SK-N-MC (cell line): Measurements from ENCODE around the gene PPP1R26.

ENCODE experiments used
- DNase-seq: peaks from one replicate; pipeline ENCODE4 v3.0.0-alpha.2; 2011; ENCODE audit warnings: low read depth, low spot score
- H3K27ac ChIP-seq: fragments of 200-600 bp; sonication (generic); 2 replicates; pipeline ENCODE4 v1.5.1; 2016; ENCODE audit warnings: mixed run types
- H3K36me3 ChIP-seq: fragments of 200-600 bp; sonication (generic); 2 replicates; pipeline ENCODE4 v1.6.1; 2017; ENCODE audit warnings: antibody characterized with exemption, low read length, mixed read lengths; ENCODE audit not compliant: insufficient read depth
- H3K4me3 ChIP-seq: fragments of 200-600 bp; sonication (generic); 2 replicates; pipeline ENCODE4 v1.5.1; 2016
- H3K9ac ChIP-seq: fragments of 200-600 bp; sonication (generic); 2 replicates; pipeline ENCODE4 v1.8.0; 2017; ENCODE audit warnings: mixed run types, mixed read lengths; ENCODE audit not compliant: insufficient read length
- H3K9me3 ChIP-seq: fragments of 200-600 bp; sonication (generic); 2 replicates; pipeline ENCODE4 v1.6.1; 2017; ENCODE audit warnings: low read depth, mild to moderate bottlenecking, antibody characterized with exemption, low read length, moderate library complexity, mixed read lengths
- EZH2 ChIP-seq: fragments of 200-600 bp; sonication (generic); IDR thresholded peaks from one replicate; pipeline ENCODE4 v1.6.1; 2017; ENCODE audit warnings: antibody characterized with exemption
- FOXP2 ChIP-seq: optimal IDR thresholded peaks from 2 replicates; pipeline ENCODE3; 2011; ENCODE audit warnings: mild to moderate bottlenecking, moderate library complexity; ENCODE audit not compliant: insufficient read depth; ENCODE audit errors: extremely low read length, control extremely low read depth
- POLR2AphosphoS5 ChIP-seq: IDR thresholded peaks from 2 replicates; pipeline ENCODE4 v1.6.1; 2012; ENCODE audit warnings: mild to moderate bottlenecking, low read depth, low read length, borderline replicate concordance

The PPP1R26 gene

GRCh38 chr9:135491764-135492163, 12.2 kb downstream of the PPP1R26 start:
- Histone ChIP-seq H3K9ac (peak overlapping the region; percentile 11), H3K9me3 (no peaks in the 10 kb centered on the region)
- no peak for DNase-seq

GRCh38 chr9:135492886-135493669, 13.5 kb downstream of the PPP1R26 start:
- Histone ChIP-seq H3K36me3 (no peaks in the 10 kb centered on the region), H3K9me3 (no peaks in the 10 kb centered on the region), H3K27ac (no peak overlapping the region), H3K4me3 (no peak overlapping the region), H3K9ac (no peak overlapping the region)
- no peak for DNase-seq
- TF ChIP-seq FOXP2: no peak
- no peak for TF ChIP-seq EZH2
- TF ChIP-seq POLR2AphosphoS5: no peak

More at GRCh38 chr9:135491764-135492163, 12.2 kb downstream of the PPP1R26 start:
- no peaks in the 10 kb centered on the region for H3K36me3 ChIP-seq
- TF ChIP-seq FOXP2: no peak
- no peak for TF ChIP-seq POLR2AphosphoS5
- no peak for TF ChIP-seq EZH2
- no peak overlapping the region for H3K27ac ChIP-seq
- no peak overlapping the region for H3K4me3 ChIP-seq

GRCh38 chr9:135494791-135495559, 15.4 kb downstream of the PPP1R26 start:
- Histone ChIP-seq H3K9me3 (no peaks in the 10 kb centered on the region), H3K9ac (no peak overlapping the region), H3K4me3 (no peak overlapping the region), H3K27ac (no peak overlapping the region), H3K36me3 (no peaks in the 10 kb centered on the region)
- DNase-seq: no peak
- TF ChIP-seq EZH2 (no peak), FOXP2 (no peak), POLR2AphosphoS5 (no peak)

GRCh38 chr9:135498381-135499126, 19.0 kb downstream of the PPP1R26 start:
- H3K4me3 ChIP-seq: peak overlapping the region; percentile 94
- no peak overlapping the region for H3K27ac ChIP-seq
- H3K9ac ChIP-seq: no peak overlapping the region
- H3K9me3 ChIP-seq: no peaks in the 10 kb centered on the region
- peaks cover 19% of the 10 kb centered on the region for H3K36me3 ChIP-seq
- no peak for TF ChIP-seq FOXP2
- TF ChIP-seq POLR2AphosphoS5: no peak
- no peak for TF ChIP-seq EZH2
- DNase-seq: no peak

- H3K4me3 ChIP-seq: peak overlapping the region; percentile 94
Measured at GRCh38 chr9:135499326-135500070, 19.9 kb downstream of the PPP1R26 start.

DNA sequence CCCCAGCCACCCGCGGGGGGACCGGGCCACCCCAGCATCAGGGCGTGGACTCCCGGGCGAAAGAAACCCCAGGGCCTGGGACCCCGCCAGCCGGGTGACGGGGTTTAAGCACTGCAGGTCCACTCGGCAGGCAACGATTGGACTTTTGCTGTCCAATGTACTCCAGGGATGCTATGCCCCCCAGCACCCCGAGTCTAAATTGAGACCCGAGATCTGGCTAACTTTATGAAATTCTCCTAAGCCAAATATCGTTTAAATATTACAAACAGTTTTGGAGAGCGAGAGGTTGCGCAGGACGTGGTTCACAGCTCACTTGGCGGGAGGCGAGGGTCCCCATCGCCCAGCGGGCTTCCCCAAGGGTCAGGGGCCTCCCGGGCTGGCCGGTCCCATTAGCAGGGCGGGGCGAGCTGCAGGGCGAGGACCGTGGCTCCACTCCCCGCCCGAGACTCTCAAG, 20.5 kb downstream of the PPP1R26 start:
- Histone ChIP-seq H3K4me3 (peak overlapping the region; percentile 94), H3K27ac (no peak overlapping the region), H3K9me3 (no peaks in the 10 kb centered on the region), H3K36me3 (peaks cover 35% of the 10 kb centered on the region), H3K9ac (peak overlapping the region; percentile 94)
- no peak for TF ChIP-seq POLR2AphosphoS5
- no peak for TF ChIP-seq FOXP2
- no peak for TF ChIP-seq EZH2
- DNase-seq: no peak

More at GRCh38 chr9:135499326-135500070, 19.9 kb downstream of the PPP1R26 start:
- TF ChIP-seq EZH2: no peak
- 0 out of 2 replicates have a peak, but pooled peaks have one; percentile 47 for TF ChIP-seq POLR2AphosphoS5
- Histone ChIP-seq H3K36me3 (peaks cover 29% of the 10 kb centered on the region), H3K9me3 (no peaks in the 10 kb centered on the region), H3K9ac (peak overlapping the region; percentile 94), H3K27ac (no peak overlapping the region)
- no peak for DNase-seq

DNA sequence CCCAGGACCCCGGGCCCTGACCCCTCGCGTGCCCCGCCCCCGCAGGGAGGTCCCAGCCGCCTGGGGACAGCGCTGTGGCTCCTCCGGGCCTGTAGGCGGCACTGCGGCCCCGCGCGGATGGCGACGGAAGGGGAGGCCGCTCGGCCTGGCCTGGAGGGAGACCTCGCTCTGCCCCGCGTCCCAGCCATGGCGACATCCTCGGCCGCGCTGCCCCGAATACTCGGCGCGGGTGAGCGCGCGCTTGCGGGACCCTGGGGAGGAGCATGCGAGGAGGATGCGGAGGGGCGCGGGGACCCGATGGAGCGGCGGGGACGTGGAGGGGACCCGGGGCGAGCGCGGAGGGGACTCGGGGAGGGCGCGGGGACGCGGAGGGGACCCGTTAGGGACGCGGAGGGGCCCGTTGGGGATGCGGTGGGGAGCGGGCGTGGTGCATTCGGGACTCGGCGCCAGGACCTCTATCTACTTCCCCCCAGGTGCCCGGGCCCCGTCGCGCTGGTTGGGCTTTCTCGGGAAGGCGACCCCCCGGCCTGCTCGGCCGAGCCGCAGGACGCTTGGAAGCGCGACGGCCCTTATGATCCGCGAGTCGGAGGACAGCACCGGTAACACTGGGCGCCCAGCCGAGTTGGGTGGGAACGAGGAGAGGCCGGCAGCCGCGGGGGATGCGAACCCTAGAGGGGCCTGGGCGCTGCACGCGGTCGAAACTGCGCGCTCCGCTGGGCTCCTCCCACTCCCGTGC, 21.1 kb downstream of the PPP1R26 start, which contains the start of gene MRPS2:
MRPS2 (plus strand) TSS at position 158 of the 736 bp plus-strand sequence; CDS start at position 187, 29 bp downstream.
- 0 out of 2 replicates have a peak within 1 kb of the TSS, but pooled peaks have one; percentile 50 for H3K27ac ChIP-seq
- no peak for DNase-seq
- H3K9ac ChIP-seq: peak within 1 kb of the TSS; percentile 94
- peaks cover 37% of the 10 kb centered on the region for H3K36me3 ChIP-seq
- H3K9me3 ChIP-seq: no peaks in the 10 kb centered on the region
- peak; percentile 86 for TF ChIP-seq FOXP2
- TF ChIP-seq EZH2: no peak
- peak; percentile 89 for TF ChIP-seq POLR2AphosphoS5
- peak within 1 kb of the TSS; percentile 94 for H3K4me3 ChIP-seq
